HepG2 (cell line): ENCODE results near the gene POU2F1. TPM values are rescaled to one million over a fixed set of nuclear protein-coding genes. Genes with fewer than 3 reads are reported as not detected.

Experiments
- ATAC-seq: fragments of 200-7000 bp; cut with Tn5 transposase; 3 replicates; pipeline ENCODE4 v1.9.1; 2020; ENCODE audit warnings: mild to moderate bottlenecking, moderate library complexity
- BruUV-seq: library from RNA; stranded (reverse); fragments of 400-500 nt; replicated peaks from 2 replicates; lab custom pipeline; 2021; lab: Mats Ljungman, UMichigan
- CTCF ChIA-PET: fragments of 300-600 bp; formaldehyde crosslinking; extraction: SDS; loops from one replicate; lab custom pipeline; 2021; ENCODE audit warnings: low total read pairs, inconsistent platforms, low intra/inter-chr PET ratio; lab: Yijun Ruan, JAX
- POLR2A ChIA-PET: fragments of 350-600 bp; sonication (Branson Sonifier 250); formaldehyde crosslinking; loops from one replicate; lab custom pipeline; 2020; ENCODE audit warnings: antibody characterized with exemption, inconsistent platforms; lab: Yijun Ruan, JAX
- DNase-seq: peaks from one replicate; pipeline ENCODE4 v3.0.0-alpha.2; 2015; ENCODE audit warnings: low spot score
- FAIRE-seq: peaks from 3 replicates; lab custom pipeline; 2011; peaks lifted over from hg19 to GRCh38; lab: Jason Lieb, UNC
- H2AFZ ChIP-seq: one replicate; pipeline ENCODE4 v1.6.1; 2011; ENCODE audit warnings: low read length, inconsistent platforms
- H3K27ac ChIP-seq: fragments of 300-600 bp; 3 replicates; pipeline ENCODE4 v1.8.0; 2011; ENCODE audit warnings: mixed run types, mild to moderate bottlenecking, mixed read lengths, low read length, inconsistent platforms; ENCODE audit not compliant: insufficient read depth; ENCODE audit errors: extremely low read length
- H3K27me3 ChIP-seq, 2 experiments: fragments of 200-600 bp in 1 of 2; 2 replicates in 1 of 2; 3 replicates in 1 of 2; pipeline versions ENCODE4 v1.6.0 to v1.8.0; 2011; ENCODE audit warnings: low read length in 2 of 2, mild to moderate bottlenecking in 2 of 2, moderate library complexity in 2 of 2, inconsistent platforms in 1 of 2; ENCODE audit not compliant: insufficient read depth in 2 of 2, control insufficient read depth in 1 of 2
- H3K36me3 ChIP-seq, 2 experiments: fragments of 200-600 bp in 1 of 2; replicated peaks in 1 of 2; 2 replicates in 1 of 2; 3 replicates in 1 of 2; pipeline versions ENCODE4 v1.5.1 to v1.8.0; 2011; ENCODE audit warnings: low read length in 2 of 2, inconsistent platforms in 1 of 2; ENCODE audit not compliant: insufficient read depth in 2 of 2, control insufficient read depth in 1 of 2
- H3K4me1 ChIP-seq: 2 replicates; pipeline ENCODE4 v1.5.1; 2012; ENCODE audit warnings: low read length, inconsistent platforms; ENCODE audit not compliant: insufficient read depth
- H3K4me2 ChIP-seq: 2 replicates; pipeline ENCODE4 v1.6.0; 2011; ENCODE audit warnings: low read depth, low read length, inconsistent platforms
- H3K4me3 ChIP-seq, 3 experiments: fragments of 200-600 bp in 1 of 3; sonication (generic), shearing (Covaris generic) in 1 of 3; replicated peaks in 1 of 3; 2 replicates each; pipeline ENCODE4 v1.5.1; 2011 to 2016; ENCODE audit warnings: low read length in 3 of 3, inconsistent platforms in 2 of 3, low read depth in 2 of 3, mild to moderate bottlenecking in 2 of 3, control low read depth in 1 of 3, mixed read lengths in 1 of 3; ENCODE audit not compliant: insufficient read depth in 1 of 3
- H3K79me2 ChIP-seq: one replicate; pipeline ENCODE4 v1.6.1; 2011; ENCODE audit warnings: low read length, inconsistent platforms; ENCODE audit not compliant: insufficient read depth
- H3K9ac ChIP-seq: 2 replicates; pipeline ENCODE4 v1.6.0; 2011; ENCODE audit warnings: mild to moderate bottlenecking, low read depth, low read length, inconsistent platforms; ENCODE audit not compliant: insufficient read depth
- H3K9me3 ChIP-seq: 2 replicates; pipeline ENCODE4 v1.5.1; 2012; ENCODE audit warnings: mild to moderate bottlenecking, low read length
- H4K20me1 ChIP-seq: 2 replicates; pipeline ENCODE4 v1.6.0; 2011; ENCODE audit warnings: inconsistent platforms, mild to moderate bottlenecking, low read length, moderate library complexity; ENCODE audit not compliant: insufficient read depth
- HMG20B ChIP-seq: conservative IDR thresholded peaks from 2 replicates; pipeline ENCODE4 v1.6.1; 2016; ENCODE audit warnings: missing genetic modification reagents, missing compliant biosample characterization
- MIER3 ChIP-seq: IDR thresholded peaks from 2 replicates; pipeline ENCODE4 v1.6.1; 2016; ENCODE audit warnings: missing compliant biosample characterization, borderline replicate concordance
- MTA1 ChIP-seq: sonication (generic); formaldehyde crosslinking; IDR thresholded peaks from 2 replicates; pipeline ENCODE4 v1.4.0; 2020; ENCODE audit warnings: missing genetic modification reagents, mild to moderate bottlenecking, borderline replicate concordance
- MTF1 ChIP-seq: sonication (generic); formaldehyde crosslinking; IDR thresholded peaks from 2 replicates; pipeline ENCODE4 v1.5.0; 2020; ENCODE audit warnings: missing genetic modification reagents
- MZF1 ChIP-seq: sonication (generic); formaldehyde crosslinking; IDR thresholded peaks from 2 replicates; pipeline ENCODE4 v1.8.1; 2023; ENCODE audit warnings: mild to moderate bottlenecking, missing genetic modification reagents, borderline replicate concordance
- REXO4 ChIP-seq: sonication (generic); formaldehyde crosslinking; IDR thresholded peaks from 2 replicates; pipeline ENCODE4 v1.8.0; 2022; ENCODE audit warnings: missing genetic modification reagents, mild to moderate bottlenecking, borderline replicate concordance
- SMC3 ChIP-seq: IDR thresholded peaks from 2 replicates; pipeline ENCODE4 v1.6.1; 2011; ENCODE audit warnings: low read length, improper control_type of control experiment
- ZNF333 ChIP-seq: sonication (generic); formaldehyde crosslinking; IDR thresholded peaks from 2 replicates; pipeline ENCODE4 v1.4.0; 2020; ENCODE audit warnings: mild to moderate bottlenecking, missing genetic modification reagents, borderline replicate concordance
- ZNF557 ChIP-seq: sonication (generic); formaldehyde crosslinking; IDR thresholded peaks from 2 replicates; pipeline ENCODE4 v1.4.0; 2020; ENCODE audit warnings: missing genetic modification reagents
- WGBS: methylation state at CpG from one replicate; pipeline ENCODE4 v1.1.6; 2017; ENCODE audit warnings: low lambda C conversion rate; 5-methylcytosine and 5-hydroxymethylcytosine counted together
- in situ Hi-C: cut with HindIII; loops from 2 replicates; pipeline ENCODE4 v1.10.0; 2017; ENCODE audit warnings: low pct_unique_long_range_greater_than_20kb; ENCODE audit not compliant: extremely low pct_ligation_motif_present
- intact Hi-C: fragments of 100-400 bp; cut with micrococcal nuclease; formaldehyde crosslinking; loops from one replicate; pipeline ENCODE4 v1.10.0; 2022; ENCODE audit not compliant: unreplicated experiment
- polyA plus RNA-seq, 8 experiments: library from polyadenylated mRNA; depleted of rRNA in 3 of 8; stranded (reverse) in 7 of 8; unstranded in 1 of 8; fragments of >200 nt; fragmentation: Illumina TruSeq in 4 of 8; extraction: Trizol in 4 of 8; gene quantifications; 2 replicates each; pipeline versions ENCODE4 v1.2.1 to v1.2.3, GENCODE V29; 2011 to 2016; ENCODE audit warnings: low read depth in 4 of 8, missing spikeins in 1 of 8, mixed read lengths in 1 of 8; ENCODE audit not compliant: insufficient read depth in 1 of 8
- total RNA-seq, 5 experiments: library from RNA; depleted of rRNA; stranded (reverse); fragments of >200 nt; fragmentation: Illumina TruSeq; extraction: Trizol; gene quantifications; 2 replicates each; pipeline ENCODE4 v1.2.3, GENCODE V29; 2016; ENCODE audit warnings: low read depth in 1 of 5
- TF ChIP-seq, protein P1 (sequence below): IDR thresholded peaks from 2 replicates; pipeline ENCODE4 v1.6.1; 2016; ENCODE audit warnings: control low read depth
- TF ChIP-seq, protein P2 (sequence below): sonication (generic); formaldehyde crosslinking; IDR thresholded peaks from 2 replicates; pipeline ENCODE4 v1.4.0; 2020; ENCODE audit warnings: missing genetic modification reagents
- TF ChIP-seq, protein P3 (sequence below): sonication (generic); formaldehyde crosslinking; IDR thresholded peaks from 2 replicates; pipeline ENCODE4 v1.8.0; 2022; ENCODE audit warnings: missing genetic modification reagents, mild to moderate bottlenecking, moderate library complexity, borderline replicate concordance
- TF ChIP-seq, protein P4 (sequence below): sonication (generic); formaldehyde crosslinking; IDR thresholded peaks from 2 replicates; pipeline ENCODE4 v1.9.0; 2021; ENCODE audit warnings: missing genetic modification reagents, mild to moderate bottlenecking, borderline replicate concordance

The POU2F1 gene
- total and polyA plus RNA-seq, 2 of the 13 experiments (the other 11 are each of a cell fraction or from before 2014, with no cell fraction given) = 10.2 to 13.0 TPM

DNA sequence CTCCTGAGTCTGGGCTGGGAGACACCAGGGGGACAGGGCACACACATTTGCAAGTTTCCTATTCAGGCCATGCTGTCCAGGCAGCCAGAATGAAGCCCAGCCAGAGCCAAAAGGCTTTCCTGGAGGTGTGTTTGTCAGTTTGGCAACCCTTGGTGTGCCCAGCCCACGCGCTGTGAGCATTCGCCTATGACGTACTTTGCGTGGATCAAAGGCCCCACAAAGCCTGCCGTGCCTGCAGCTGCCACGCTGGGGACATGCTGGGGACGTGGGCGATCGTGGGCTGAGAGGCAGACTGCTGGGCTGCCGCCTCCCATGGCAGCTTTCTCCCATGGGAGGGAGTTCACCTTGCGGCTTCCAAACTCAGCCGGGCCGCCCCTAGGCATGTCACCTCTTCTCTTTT is 240.2 kb downstream of the POU2F1 start:
- Histone ChIP-seq H3K36me3 (no peaks in the 10 kb centered on the region), H4K20me1 (no peaks in the 10 kb centered on the region), H3K9me3 (no peaks in the 10 kb centered on the region), H3K79me2 (no peaks in the 10 kb centered on the region), H3K9ac (no peak overlapping the region), H3K27me3 (peaks cover 0 to 43% of the 10 kb centered on the region in 2 experiments; a peak in 4 of 5 replicates), H3K4me1 (peaks cover 4% of the 10 kb centered on the region; the same call in 1 of the 2 replicates), H3K4me3 (no peak overlapping the region), H2AFZ (no peak overlapping the region), H3K27ac (no peak overlapping the region), H3K4me2 (no peak overlapping the region)
- ChIA-PET POLR2A (no interaction called here), CTCF (no interaction called here)
- in situ Hi-C loops (no loop called here), intact Hi-C loops (no loop called here)
- WGBS = 71% methylated on average over 9 of the region's 14 CpGs
- DNase-seq = no peak
- BruUV-seq = no TSS peak
- no peak for ATAC-seq
- no peak for FAIRE-seq
- TF ChIP-seq MIER3 (CRISPR knock-in tag) = no peak
- no peak for TF ChIP-seq MTF1 (CRISPR knock-in tag)
- TF ChIP-seq, protein P1, sequence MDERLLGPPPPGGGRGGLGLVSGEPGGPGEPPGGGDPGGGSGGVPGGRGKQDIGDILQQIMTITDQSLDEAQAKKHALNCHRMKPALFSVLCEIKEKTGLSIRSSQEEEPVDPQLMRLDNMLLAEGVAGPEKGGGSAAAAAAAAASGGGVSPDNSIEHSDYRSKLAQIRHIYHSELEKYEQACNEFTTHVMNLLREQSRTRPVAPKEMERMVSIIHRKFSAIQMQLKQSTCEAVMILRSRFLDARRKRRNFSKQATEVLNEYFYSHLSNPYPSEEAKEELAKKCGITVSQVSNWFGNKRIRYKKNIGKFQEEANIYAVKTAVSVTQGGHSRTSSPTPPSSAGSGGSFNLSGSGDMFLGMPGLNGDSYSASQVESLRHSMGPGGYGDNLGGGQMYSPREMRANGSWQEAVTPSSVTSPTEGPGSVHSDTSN = no peak
- TF ChIP-seq MZF1 (CRISPR knock-in tag) = no peak
- TF ChIP-seq, protein P2, sequence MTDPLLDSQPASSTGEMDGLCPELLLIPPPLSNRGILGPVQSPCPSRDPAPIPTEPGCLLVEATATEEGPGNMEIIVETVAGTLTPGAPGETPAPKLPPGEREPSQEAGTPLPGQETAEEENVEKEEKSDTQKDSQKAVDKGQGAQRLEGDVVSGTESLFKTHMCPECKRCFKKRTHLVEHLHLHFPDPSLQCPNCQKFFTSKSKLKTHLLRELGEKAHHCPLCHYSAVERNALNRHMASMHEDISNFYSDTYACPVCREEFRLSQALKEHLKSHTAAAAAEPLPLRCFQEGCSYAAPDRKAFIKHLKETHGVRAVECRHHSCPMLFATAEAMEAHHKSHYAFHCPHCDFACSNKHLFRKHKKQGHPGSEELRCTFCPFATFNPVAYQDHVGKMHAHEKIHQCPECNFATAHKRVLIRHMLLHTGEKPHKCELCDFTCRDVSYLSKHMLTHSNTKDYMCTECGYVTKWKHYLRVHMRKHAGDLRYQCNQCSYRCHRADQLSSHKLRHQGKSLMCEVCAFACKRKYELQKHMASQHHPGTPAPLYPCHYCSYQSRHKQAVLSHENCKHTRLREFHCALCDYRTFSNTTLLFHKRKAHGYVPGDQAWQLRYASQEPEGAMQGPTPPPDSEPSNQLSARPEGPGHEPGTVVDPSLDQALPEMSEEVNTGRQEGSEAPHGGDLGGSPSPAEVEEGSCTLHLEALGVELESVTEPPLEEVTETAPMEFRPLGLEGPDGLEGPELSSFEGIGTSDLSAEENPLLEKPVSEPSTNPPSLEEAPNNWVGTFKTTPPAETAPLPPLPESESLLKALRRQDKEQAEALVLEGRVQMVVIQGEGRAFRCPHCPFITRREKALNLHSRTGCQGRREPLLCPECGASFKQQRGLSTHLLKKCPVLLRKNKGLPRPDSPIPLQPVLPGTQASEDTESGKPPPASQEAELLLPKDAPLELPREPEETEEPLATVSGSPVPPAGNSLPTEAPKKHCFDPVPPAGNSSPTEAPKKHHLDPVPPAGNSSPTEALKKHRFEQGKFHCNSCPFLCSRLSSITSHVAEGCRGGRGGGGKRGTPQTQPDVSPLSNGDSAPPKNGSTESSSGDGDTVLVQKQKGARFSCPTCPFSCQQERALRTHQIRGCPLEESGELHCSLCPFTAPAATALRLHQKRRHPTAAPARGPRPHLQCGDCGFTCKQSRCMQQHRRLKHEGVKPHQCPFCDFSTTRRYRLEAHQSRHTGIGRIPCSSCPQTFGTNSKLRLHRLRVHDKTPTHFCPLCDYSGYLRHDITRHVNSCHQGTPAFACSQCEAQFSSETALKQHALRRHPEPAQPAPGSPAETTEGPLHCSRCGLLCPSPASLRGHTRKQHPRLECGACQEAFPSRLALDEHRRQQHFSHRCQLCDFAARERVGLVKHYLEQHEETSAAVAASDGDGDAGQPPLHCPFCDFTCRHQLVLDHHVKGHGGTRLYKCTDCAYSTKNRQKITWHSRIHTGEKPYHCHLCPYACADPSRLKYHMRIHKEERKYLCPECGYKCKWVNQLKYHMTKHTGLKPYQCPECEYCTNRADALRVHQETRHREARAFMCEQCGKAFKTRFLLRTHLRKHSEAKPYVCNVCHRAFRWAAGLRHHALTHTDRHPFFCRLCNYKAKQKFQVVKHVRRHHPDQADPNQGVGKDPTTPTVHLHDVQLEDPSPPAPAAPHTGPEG = no peak
- no peak for TF ChIP-seq HMG20B (CRISPR knock-in tag)
- TF ChIP-seq, protein P3, sequence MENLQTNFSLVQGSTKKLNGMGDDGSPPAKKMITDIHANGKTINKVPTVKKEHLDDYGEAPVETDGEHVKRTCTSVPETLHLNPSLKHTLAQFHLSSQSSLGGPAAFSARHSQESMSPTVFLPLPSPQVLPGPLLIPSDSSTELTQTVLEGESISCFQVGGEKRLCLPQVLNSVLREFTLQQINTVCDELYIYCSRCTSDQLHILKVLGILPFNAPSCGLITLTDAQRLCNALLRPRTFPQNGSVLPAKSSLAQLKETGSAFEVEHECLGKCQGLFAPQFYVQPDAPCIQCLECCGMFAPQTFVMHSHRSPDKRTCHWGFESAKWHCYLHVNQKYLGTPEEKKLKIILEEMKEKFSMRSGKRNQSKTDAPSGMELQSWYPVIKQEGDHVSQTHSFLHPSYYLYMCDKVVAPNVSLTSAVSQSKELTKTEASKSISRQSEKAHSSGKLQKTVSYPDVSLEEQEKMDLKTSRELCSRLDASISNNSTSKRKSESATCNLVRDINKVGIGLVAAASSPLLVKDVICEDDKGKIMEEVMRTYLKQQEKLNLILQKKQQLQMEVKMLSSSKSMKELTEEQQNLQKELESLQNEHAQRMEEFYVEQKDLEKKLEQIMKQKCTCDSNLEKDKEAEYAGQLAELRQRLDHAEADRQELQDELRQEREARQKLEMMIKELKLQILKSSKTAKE = no peak
- TF ChIP-seq, protein P4, sequence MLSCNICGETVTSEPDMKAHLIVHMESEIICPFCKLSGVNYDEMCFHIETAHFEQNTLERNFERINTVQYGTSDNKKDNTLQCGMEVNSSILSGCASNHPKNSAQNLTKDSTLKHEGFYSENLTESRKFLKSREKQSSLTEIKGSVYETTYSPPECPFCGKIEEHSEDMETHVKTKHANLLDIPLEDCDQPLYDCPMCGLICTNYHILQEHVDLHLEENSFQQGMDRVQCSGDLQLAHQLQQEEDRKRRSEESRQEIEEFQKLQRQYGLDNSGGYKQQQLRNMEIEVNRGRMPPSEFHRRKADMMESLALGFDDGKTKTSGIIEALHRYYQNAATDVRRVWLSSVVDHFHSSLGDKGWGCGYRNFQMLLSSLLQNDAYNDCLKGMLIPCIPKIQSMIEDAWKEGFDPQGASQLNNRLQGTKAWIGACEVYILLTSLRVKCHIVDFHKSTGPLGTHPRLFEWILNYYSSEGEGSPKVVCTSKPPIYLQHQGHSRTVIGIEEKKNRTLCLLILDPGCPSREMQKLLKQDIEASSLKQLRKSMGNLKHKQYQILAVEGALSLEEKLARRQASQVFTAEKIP (CRISPR knock-in tag) = no peak
- no peak for TF ChIP-seq SMC3
- no peak for TF ChIP-seq ZNF333 (CRISPR knock-in tag)
- TF ChIP-seq REXO4 (CRISPR knock-in tag) = no peak
- no peak for TF ChIP-seq ZNF557 (CRISPR knock-in tag)
- no peak for TF ChIP-seq MTA1
